ENCODE results near the gene RRM2. TPM values are rescaled to one million over a fixed set of nuclear protein-coding genes. Genes with fewer than 3 reads are reported as not detected.

Gene RRM2
- total and polyA plus RNA-seq, 9 donors: 12.2 to 66.2 (median 39.9) TPM

DNA sequence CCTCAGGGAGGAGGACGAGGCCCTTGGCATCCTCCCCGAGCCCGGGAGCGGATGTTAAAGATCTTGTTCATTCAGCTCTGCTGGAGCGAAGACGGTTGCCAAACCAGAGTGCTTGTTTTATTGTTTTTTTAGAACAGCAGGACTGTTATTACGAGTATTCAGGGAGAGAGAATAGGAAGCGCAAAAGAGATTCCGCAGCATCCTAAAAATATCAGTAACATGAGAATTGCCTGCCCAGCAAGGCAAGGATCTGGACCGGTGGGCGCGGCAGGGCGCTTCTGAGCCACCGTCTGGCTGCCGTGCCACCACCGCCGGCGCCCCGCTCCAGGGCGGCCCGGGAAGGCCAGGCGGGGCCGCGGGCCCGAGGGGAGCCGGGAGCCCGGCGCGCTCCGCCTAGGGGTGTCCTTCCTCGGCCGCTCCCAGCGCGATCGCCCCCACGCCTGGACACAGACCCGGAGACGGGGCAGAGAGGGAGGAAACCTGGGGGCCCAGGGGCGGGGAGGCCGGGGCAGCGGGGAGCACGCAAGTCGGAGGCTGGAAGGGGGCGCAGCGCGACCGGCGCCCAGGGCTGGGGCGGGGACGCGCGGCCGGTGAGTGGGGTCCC, 43.2 kb upstream of the RRM2 start:
- no peak overlapping the region for H3K27ac ChIP-seq (ENCODE audit: low read length)
- H3K9me3 ChIP-seq (replicated peaks; ENCODE audit: control insufficient read depth, low read depth, low read length): no peaks in the 10 kb centered on the region
- 2% methylated on average over 53 of the region's 53 CpGs for WGBS (ENCODE audit: insufficient coverage)
- H3K27me3 ChIP-seq (ENCODE audit: control insufficient read depth, insufficient read depth, low read length): peaks cover 83% of the 10 kb centered on the region
- peaks cover 20% of the 10 kb centered on the region for H3K4me1 ChIP-seq (ENCODE audit: control insufficient read depth, insufficient read depth, low read length)
- H3K4me3 ChIP-seq (ENCODE audit: low read length): peak overlapping the region; percentile 36
- H3K36me3 ChIP-seq (ENCODE audit: control insufficient read depth, insufficient read depth, low read length): no peaks in the 10 kb centered on the region
- peak; percentile 80 for DNase-seq

GRCh38 chr2:10079870-10080535, 42.5 kb upstream of the RRM2 start, which contains the start of gene CYS1:
TSS of gene CYS1 (minus strand) at chr2:10080411. CDS start at chr2:10080223, 188 bp downstream.
- no peaks in the 10 kb centered on the region for H3K36me3 ChIP-seq (ENCODE audit: control insufficient read depth, insufficient read depth, low read length)
- under 1% methylated on average over 90 of the region's 98 CpGs for WGBS (ENCODE audit: insufficient coverage)
- H3K27ac ChIP-seq (ENCODE audit: low read length): no peak within 1 kb of the TSS
- peaks cover 20% of the 10 kb centered on the region for H3K4me1 ChIP-seq (ENCODE audit: control insufficient read depth, insufficient read depth, low read length)
- no peak for DNase-seq
- peak within 1 kb of the TSS; percentile 36 for H3K4me3 ChIP-seq (ENCODE audit: low read length)
- peaks cover 86% of the 10 kb centered on the region for H3K27me3 ChIP-seq (ENCODE audit: control insufficient read depth, insufficient read depth, low read length)
- no peaks in the 10 kb centered on the region for H3K9me3 ChIP-seq (replicated peaks; ENCODE audit: control insufficient read depth, low read depth, low read length)

DNA sequence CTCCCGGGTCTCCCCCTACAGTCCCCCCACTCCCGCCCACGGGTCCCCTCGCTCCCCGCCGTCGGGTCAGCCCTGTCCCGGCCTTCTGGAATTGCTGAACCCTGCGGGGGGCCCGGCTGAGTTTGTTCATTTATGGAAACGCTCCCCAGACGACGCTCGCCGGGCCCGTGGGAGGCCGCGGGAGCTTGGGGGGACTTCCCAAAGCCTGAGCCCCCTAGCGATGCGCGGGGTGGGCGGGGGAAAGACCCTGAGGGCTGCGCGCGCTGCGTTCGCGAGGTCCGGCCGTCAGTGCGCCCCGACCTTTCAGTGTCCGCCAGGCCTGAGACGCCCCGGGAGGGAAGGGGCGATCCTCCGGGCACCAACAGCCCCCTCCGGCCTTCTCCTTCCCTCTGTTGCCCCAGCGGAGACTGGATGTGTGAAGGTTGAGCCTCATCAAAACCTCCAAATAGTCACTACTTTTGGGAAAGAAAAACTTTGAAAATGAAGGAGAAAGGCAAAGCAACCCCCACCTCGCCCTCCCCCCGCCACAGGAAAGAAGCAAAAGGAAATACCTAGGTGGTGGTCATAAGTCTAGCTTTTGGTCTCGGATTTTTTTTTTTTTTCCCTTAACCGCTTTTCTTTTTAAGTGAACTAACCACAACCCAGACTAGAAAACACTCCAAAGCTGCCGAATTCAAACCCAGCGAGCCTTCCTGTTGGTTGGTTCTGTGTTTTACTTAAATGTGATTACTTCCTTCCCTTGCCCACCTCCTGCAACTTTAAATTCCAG, 41.8 kb upstream of the RRM2 start:
- no peak for DNase-seq
- Histone ChIP-seq H3K36me3 (ENCODE audit: control insufficient read depth, insufficient read depth, low read length) (no peaks in the 10 kb centered on the region), H3K4me3 (ENCODE audit: low read length) (peak overlapping the region; percentile 10), H3K9me3 (replicated peaks; ENCODE audit: control insufficient read depth, low read depth, low read length) (no peaks in the 10 kb centered on the region), H3K27me3 (ENCODE audit: control insufficient read depth, insufficient read depth, low read length) (peaks cover 86% of the 10 kb centered on the region), H3K4me1 (ENCODE audit: control insufficient read depth, insufficient read depth, low read length) (peaks cover 20% of the 10 kb centered on the region), H3K27ac (ENCODE audit: low read length) (no peak overlapping the region)
- 1% methylated on average over 24 of the region's 45 CpGs for WGBS (ENCODE audit: insufficient coverage)

DNA sequence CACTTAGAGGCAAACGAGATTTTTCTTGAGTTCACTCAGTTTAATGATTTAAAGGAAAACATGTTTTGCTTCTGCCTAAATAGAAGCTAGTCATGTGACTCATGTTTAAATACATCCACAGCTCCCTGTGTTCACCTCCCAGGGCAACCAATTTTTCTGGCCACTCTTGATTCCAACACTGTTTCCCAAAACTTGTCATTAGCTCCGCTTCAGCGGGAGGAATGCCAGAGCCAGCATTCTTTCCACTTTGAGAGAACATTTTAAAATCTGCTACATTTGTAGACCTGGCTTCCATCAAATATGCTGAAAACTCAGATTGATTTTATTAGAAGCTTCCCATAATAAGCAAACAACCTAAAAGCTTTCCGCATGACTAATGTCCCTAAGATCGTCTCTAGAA, 39.5 kb upstream of the RRM2 start:
- H3K27ac ChIP-seq (ENCODE audit: low read length): no peak overlapping the region
- DNase-seq: peak; percentile 74

GRCh38 chr2:10083692-10084211, 38.8 kb upstream of the RRM2 start:
- WGBS (ENCODE audit: insufficient coverage): 54% methylated on average over 6 of the region's 13 CpGs
- H3K27ac ChIP-seq (ENCODE audit: low read length): no peak overlapping the region
- no peak overlapping the region for H3K4me3 ChIP-seq (ENCODE audit: low read length)
- no peaks in the 10 kb centered on the region for H3K9me3 ChIP-seq (replicated peaks; ENCODE audit: control insufficient read depth, low read depth, low read length)
- no peaks in the 10 kb centered on the region for H3K36me3 ChIP-seq (ENCODE audit: control insufficient read depth, insufficient read depth, low read length)
- DNase-seq: no peak
- peaks cover 13% of the 10 kb centered on the region for H3K4me1 ChIP-seq (ENCODE audit: control insufficient read depth, insufficient read depth, low read length)
- H3K27me3 ChIP-seq (ENCODE audit: control insufficient read depth, insufficient read depth, low read length): peaks cover 66% of the 10 kb centered on the region

More for the DNA sequence above, 39.5 kb upstream of the RRM2 start:
- Histone ChIP-seq H3K27me3 (ENCODE audit: control insufficient read depth, insufficient read depth, low read length) (peaks cover 72% of the 10 kb centered on the region), H3K36me3 (ENCODE audit: control insufficient read depth, insufficient read depth, low read length) (no peaks in the 10 kb centered on the region), H3K9me3 (replicated peaks; ENCODE audit: control insufficient read depth, low read depth, low read length) (no peaks in the 10 kb centered on the region), H3K4me3 (ENCODE audit: low read length) (no peak overlapping the region), H3K4me1 (ENCODE audit: control insufficient read depth, insufficient read depth, low read length) (peaks cover 20% of the 10 kb centered on the region)
- WGBS (ENCODE audit: insufficient coverage): 23% methylated on average over 2 of the region's 5 CpGs

GRCh38 chr2:10084223-10084865, 38.2 kb upstream of the RRM2 start:
- no peak overlapping the region for H3K27ac ChIP-seq (ENCODE audit: low read length)

GRCh38 chr2:10085043-10085667, 37.4 kb upstream of the RRM2 start:
- Histone ChIP-seq H3K4me1 (ENCODE audit: control insufficient read depth, insufficient read depth, low read length) (peaks cover 8% of the 10 kb centered on the region), H3K27ac (ENCODE audit: low read length) (no peak overlapping the region), H3K9me3 (replicated peaks; ENCODE audit: control insufficient read depth, low read depth, low read length) (no peaks in the 10 kb centered on the region), H3K27me3 (ENCODE audit: control insufficient read depth, insufficient read depth, low read length) (peaks cover 68% of the 10 kb centered on the region), H3K4me3 (ENCODE audit: low read length) (no peak overlapping the region), H3K36me3 (ENCODE audit: control insufficient read depth, insufficient read depth, low read length) (no peaks in the 10 kb centered on the region)
- DNase-seq: no peak
- 19% methylated on average over 2 of the region's 6 CpGs for WGBS (ENCODE audit: insufficient coverage)

More at GRCh38 chr2:10084223-10084865, 38.2 kb upstream of the RRM2 start:
- no peak overlapping the region for H3K4me3 ChIP-seq (ENCODE audit: low read length)
- H3K9me3 ChIP-seq (replicated peaks; ENCODE audit: control insufficient read depth, low read depth, low read length): no peaks in the 10 kb centered on the region
- no peak for DNase-seq
- H3K36me3 ChIP-seq (ENCODE audit: control insufficient read depth, insufficient read depth, low read length): no peaks in the 10 kb centered on the region
- WGBS (ENCODE audit: insufficient coverage): 46% methylated on average over 9 of the region's 12 CpGs
- H3K27me3 ChIP-seq (ENCODE audit: control insufficient read depth, insufficient read depth, low read length): peaks cover 63% of the 10 kb centered on the region
- peaks cover 8% of the 10 kb centered on the region for H3K4me1 ChIP-seq (ENCODE audit: control insufficient read depth, insufficient read depth, low read length)

DNA sequence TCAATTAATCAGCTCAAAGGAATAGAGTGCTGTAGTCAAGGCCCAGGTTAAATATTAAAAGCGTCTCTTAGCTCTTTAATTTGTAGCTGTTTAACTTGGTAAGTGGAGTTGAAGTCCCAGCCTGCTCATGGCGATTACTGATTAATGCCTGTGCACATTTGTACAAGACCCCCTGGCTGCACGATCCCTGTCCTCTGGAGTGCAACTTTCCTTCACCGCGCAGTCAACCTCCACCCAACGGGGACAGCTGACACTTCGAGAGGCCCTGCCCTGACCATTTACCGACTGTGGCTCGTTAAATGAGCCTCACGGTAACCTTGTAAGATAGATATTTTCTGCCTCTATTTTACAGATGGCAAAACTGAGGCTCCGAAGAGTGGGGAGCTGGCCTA, 36.9 kb upstream of the RRM2 start:
- peaks cover 65% of the 10 kb centered on the region for H3K27me3 ChIP-seq (ENCODE audit: control insufficient read depth, insufficient read depth, low read length)
- H3K4me3 ChIP-seq (ENCODE audit: low read length): no peak overlapping the region
- no peak overlapping the region for H3K27ac ChIP-seq (ENCODE audit: low read length)
- 92% methylated on average over 6 of the region's 11 CpGs for WGBS (ENCODE audit: insufficient coverage)
- H3K9me3 ChIP-seq (replicated peaks; ENCODE audit: control insufficient read depth, low read depth, low read length): no peaks in the 10 kb centered on the region
- H3K4me1 ChIP-seq (ENCODE audit: control insufficient read depth, insufficient read depth, low read length): peaks cover 5% of the 10 kb centered on the region
- no peaks in the 10 kb centered on the region for H3K36me3 ChIP-seq (ENCODE audit: control insufficient read depth, insufficient read depth, low read length)
- DNase-seq: no peak

DNA sequence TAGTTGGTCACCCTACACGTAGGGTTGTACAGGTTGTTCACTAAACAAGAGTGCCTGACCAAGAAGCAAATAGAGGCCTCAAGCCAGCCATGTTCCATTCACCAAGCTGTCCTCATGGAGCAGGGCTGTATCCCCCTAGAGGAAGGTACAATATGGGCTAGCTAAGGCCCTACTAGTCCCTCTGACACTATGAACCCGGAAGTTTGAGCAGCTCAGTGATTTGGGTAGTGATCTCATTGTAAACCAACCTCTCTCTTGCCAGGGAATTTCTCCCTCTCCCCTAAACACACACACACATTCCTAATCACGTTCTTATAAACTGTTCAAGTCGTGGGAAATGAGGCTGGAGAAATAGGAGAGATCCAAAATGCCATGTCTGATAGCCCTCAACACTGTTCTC, 35.6 kb upstream of the RRM2 start:
- Histone ChIP-seq H3K36me3 (ENCODE audit: control insufficient read depth, insufficient read depth, low read length) (no peaks in the 10 kb centered on the region), H3K27ac (ENCODE audit: low read length) (no peak overlapping the region), H3K4me1 (ENCODE audit: control insufficient read depth, insufficient read depth, low read length) (peaks cover 9% of the 10 kb centered on the region), H3K27me3 (ENCODE audit: control insufficient read depth, insufficient read depth, low read length) (peaks cover 65% of the 10 kb centered on the region), H3K9me3 (replicated peaks; ENCODE audit: control insufficient read depth, low read depth, low read length) (no peaks in the 10 kb centered on the region), H3K4me3 (ENCODE audit: low read length) (no peak overlapping the region)
- no CpG with 5 or more reads among the region's 4 CpGs for WGBS (ENCODE audit: insufficient coverage)
- DNase-seq: no peak

Data from muscle of leg (tissue), 11 donors.